DMS114 treated with DMSO at 0.1 percent for 48 hours (cell line): ENCODE results near the gene ENTR1.

Experiments used
- DNase-seq: peaks from one replicate; lab custom pipeline; 2025; ENCODE audit not compliant: unreplicated experiment; lab: John Stamatoyannopoulos, UW

ENTR1 gene

GRCh38 chr9:136398286-136398685 is 12.1 kb downstream of the ENTR1 start:
- no peak for DNase-seq

DNA sequence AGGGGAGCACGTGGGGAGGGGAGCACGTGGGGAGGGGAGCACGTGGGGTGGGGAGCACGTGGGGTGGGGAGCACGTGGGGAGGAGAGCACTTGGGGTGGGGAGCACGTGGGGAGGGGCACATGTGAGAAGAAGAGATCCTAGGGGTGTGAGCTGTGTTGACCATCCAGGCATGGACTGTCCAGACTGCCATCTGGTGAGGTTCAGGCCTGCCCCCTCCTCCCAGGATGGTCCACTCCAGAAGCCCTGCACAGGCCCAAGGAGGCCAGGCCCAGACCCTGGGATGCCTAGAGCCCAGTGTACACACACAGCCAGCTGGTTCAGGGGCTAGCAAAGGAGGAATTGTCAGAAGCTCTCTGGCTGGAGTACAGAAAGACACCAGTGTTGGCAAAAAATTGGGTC is 12.8 kb downstream of the ENTR1 start:
- no peak for DNase-seq

DNA sequence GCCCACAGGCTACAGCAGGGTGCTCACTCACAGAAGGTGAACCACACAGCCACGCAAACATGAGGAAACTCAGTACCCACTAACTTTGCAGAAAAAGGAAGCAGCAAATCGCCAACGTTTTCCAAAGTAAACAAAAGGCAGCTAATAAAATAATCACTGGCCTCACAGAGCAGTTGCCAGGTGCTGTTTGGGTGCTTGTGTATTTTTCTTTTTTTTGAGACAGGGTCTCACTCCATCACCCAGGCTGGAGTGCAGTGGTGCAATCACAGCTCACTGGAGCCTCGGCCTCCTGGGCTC is 14.2 kb downstream of the ENTR1 start:
- DNase-seq, result no peak

DNA sequence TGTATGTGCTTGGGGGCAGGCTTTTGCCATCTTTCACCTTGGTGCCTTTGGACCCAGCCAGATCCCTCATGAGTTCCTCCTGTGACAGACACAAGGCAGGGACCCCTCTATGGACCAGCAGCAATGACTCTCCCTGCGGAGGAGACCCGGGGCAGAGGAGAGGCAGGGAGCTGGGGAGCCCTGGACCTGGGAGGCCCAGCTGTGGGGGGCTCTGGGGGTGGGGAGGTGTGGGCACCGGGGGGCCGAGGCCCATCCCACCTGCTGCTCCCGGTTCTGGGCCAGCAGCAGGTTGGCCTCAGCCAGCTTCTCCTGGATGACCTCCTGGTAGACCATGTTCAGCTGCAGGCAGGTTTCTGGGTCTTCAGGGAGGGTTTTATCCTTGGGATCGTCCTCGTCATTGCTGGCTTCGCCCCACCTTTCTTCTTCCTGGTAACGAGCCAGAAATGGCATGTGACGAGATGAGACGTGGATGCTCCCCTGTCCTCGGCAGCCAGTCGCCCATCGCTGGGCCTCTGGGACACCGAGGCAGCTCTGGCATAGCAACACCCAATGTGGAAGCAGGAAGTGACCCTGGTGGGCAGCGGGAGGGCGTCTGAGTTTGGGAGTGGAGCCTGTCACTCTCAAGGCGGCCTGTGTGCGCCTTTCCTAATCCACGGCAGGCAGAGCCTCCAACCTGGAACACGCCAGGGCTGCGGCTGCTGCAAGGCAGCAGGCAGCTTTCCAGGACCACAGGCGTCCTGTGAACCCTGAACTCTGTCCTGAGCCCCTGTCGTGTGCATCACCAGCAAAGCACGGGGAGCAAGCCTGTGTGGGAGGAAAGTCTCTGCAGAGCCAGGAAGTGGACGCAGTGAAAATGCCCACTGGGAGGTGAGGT is 14.8 kb downstream of the ENTR1 start:
- no peak for DNase-seq

DNA sequence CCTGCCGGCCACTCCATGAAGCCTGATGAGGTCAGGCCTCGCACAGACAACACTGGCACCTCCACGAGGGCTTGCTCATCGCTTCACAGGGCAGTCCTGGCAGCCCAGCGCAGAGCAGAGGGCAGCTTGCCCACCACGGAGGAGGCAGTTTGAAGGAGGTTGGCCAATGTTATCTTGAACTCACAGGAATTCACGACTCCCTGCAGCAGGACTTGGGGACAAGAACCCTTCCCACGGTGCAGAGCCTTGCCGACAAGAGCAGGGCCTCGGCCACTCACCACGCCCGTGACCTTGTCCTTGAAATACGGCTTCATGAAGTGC is 15.4 kb downstream of the ENTR1 start:
- no peak for DNase-seq

DNA sequence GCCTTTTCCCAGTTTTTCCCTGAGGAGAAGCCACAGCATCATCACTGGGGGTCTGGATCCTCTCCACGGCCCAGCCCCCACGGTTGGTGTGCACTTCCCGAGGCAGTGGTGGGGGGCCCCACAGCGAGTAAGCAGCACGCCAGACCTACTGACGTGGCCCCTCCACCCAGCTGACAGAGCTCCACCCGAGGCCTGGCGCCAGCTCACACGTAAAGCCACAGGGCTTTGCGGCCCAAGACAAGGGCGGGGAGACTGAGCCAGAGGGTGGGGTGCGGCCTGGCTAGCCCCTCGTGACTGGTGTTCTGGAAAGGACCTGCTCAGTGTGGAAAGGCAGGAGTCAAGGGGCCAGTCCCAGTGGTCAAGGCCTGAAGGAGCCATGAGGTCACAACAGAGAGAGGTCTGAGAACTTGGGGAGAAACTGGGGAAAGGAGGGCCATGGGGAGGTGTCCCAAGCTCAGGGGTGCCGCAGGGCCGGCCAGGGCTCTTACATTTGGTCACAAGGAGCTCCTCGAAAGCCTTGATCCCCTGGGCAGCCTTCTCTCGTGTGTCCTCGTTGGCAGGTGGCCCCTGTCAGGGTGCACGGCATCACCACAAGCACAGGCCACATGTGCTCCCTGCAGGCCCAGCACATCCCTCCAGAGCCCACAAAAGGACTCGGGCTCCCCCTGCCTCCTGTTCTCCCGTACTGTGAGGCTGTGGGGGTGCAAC is 15.9 kb downstream of the ENTR1 start:
- DNase-seq, result no peak

GRCh38 chr9:136393531-136393930 is 16.9 kb downstream of the ENTR1 start:
- no peak for DNase-seq

DNA sequence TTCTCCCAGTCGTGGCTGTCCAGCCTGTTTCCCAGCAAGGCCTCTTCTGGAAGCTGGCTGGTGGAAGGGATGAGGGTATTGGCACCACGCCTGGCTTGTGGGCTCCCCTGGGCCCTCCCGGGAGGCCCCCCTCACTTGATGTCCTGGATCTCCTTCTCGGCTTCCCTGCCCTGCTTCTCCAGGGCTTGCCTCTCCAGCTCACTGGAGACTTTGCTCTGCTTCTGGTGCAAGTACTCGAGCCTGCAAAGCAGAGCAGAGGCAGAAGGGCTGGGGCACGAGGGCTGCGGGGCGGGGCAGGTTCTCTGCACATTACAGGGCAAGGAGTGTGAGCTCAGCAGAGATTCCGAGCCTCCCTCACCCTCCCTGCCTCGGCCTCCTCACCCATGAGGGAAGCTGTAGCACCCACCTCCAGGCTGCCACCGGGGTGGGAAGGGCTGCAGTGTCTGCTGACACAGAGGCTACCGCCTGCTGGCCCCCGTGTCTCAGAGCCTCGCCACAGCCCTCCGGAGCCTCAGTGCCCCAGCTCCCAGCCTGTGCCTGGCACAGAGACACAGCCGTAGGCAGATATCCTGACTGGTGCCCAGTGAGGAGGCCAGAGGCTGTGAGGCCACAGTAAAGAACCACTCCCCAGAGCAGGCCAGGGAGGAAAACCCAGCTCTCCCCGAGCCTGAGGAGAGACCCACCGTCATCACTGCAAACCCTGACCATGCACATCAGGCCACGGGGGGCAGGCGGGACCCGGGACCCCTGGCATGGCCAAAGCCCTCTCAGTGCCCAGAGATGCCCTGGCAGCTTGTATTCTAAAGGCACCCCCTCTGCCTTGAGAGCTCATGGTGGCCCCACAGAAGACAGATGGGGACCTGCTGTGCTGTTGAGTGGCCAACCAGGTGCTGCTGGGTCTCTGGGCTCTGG is 17.6 kb downstream of the ENTR1 start:
- no peak for DNase-seq

- no peak for DNase-seq
These were observed 18.5 kb downstream of the ENTR1 start for GRCh38 chr9:136391737-136392537.

GRCh38 chr9:136389396-136389795 is 21.0 kb downstream of the ENTR1 start:
- DNase-seq, result no peak

GRCh38 chr9:136387217-136387616 is 23.2 kb downstream of the ENTR1 start:
- DNase-seq, result no peak

DNA sequence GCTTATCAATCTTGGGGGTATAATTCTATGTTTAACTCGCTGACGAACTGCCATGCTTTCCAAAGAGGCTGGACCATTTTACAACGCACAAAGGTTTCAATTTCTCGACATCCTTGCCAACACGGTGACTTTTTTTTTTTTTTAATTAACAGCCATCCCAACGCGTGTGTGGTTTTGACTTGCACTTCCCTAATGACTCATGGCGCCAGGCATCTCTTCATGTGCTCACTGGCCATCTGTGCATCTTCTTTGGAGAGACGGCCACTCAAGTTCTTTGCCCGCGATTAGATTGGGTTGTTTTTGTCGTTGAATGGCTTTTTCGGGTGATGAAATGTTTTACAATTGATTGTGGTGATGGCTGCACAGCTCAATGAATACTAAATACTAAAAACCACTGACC is 24.4 kb downstream of the ENTR1 start:
- no peak for DNase-seq

- no peak for DNase-seq
These were observed 25.4 kb downstream of the ENTR1 start for GRCh38 chr9:136385015-136385414.

GRCh38 chr9:136383436-136383835 is 27.0 kb downstream of the ENTR1 start:
- no peak for DNase-seq

- DNase-seq, result no peak
These were observed 28.4 kb downstream of the ENTR1 start for GRCh38 chr9:136381966-136382513.

DNA sequence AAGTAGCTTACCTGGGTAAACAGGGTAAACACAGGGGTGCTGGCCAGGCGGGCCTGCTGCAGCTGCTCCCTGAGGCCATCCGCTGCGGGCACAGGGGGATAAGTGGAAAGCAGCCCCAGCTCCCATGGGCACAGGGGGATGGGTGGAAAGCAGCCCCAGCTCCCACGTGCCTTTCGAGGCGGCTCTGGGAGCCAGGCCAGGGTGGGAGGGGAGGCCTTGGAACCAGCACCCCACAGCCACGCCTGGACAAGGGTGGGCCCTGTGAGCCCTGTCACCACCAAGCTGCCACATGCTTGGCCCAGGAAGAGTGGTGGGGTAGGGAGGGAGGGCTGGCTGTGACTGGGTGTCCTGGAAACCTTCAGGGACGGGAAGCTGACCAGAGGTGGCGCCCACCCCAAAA is 29.1 kb downstream of the ENTR1 start:
- DNase-seq, result no peak

GRCh38 chr9:136380381-136380780 is 30.0 kb downstream of the ENTR1 start:
- no peak for DNase-seq

- no peak for DNase-seq
These were observed 30.5 kb downstream of the ENTR1 start for GRCh38 chr9:136379891-136380290.

DNA sequence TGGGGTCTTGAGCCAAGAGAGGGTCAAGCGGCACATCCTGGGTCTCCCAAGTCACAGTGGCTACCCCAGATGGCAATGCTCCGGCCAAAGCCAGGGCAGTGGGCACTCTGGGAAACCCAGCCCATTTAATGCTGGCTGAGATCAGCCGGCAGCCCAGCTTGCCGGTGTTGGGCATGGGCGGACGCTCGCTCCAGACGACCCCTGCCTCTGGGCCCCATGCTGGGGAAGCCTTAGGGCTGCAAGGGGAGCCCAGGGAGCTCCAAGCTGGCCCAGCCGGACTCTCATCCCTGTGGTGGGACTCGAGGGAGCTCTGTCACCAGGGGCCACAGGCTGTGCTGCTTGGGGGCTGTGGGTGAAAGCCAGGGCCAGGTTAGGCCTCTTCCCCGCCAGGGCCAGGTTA is 31.0 kb downstream of the ENTR1 start:
- no peak for DNase-seq

DNA sequence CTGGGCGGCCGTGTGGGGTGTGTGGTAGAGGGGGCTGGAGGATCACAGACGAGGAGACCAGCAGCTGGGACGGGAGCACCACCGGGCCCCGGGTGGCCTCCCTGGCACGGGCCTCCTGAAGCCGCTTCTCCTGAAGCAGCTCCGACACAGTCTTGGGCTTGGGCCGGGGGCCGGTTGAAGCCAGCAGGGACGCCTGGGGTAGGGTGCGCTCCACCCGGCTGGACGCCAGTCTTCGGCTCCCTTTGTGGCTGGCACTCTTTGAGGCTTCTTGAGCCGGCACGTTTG is 31.5 kb downstream of the ENTR1 start:
- DNase-seq, result no peak
